T-helper 2 cell treated with Interferon-gamma antibody and Interleukin-4, amounts not matched to agents 5 μg/mL and 100 μg/mL, for 36 hours (primary cell): ENCODE measurements around the gene COA8.

ENCODE experiments used
- DNase-seq: peaks from one replicate; pipeline ENCODE4 v3.0.0; 2021; ENCODE audit warnings: low spot score
- H3K27ac Mint-ChIP-seq: one replicate; pipeline ENCODE4 v1.8.0; 2021; ENCODE audit warnings: mild to moderate bottlenecking, mixed read lengths
- H3K27me3 Mint-ChIP-seq: one replicate; pipeline ENCODE4 v1.8.0; 2021; ENCODE audit warnings: low read depth, mixed read lengths
- H3K36me3 Mint-ChIP-seq: one replicate; pipeline ENCODE4 v1.8.0; 2021; ENCODE audit warnings: low read depth, mixed read lengths
- H3K4me1 Mint-ChIP-seq: one replicate; pipeline ENCODE4 v1.8.0; 2021; ENCODE audit warnings: low read depth, mixed read lengths
- H3K4me3 Mint-ChIP-seq: one replicate; pipeline ENCODE4 v1.8.0; 2022; ENCODE audit warnings: mild to moderate bottlenecking, moderate library complexity, mixed read lengths
- H3K9me3 Mint-ChIP-seq: one replicate; pipeline ENCODE4 v1.8.0; 2021; ENCODE audit warnings: mixed read lengths

COA8 gene

GRCh38 chr14:103562429-103563225 lies at the start of gene COA8, which contains the start of gene BAG5:
Gene COA8, plus strand, starts transcription at chr14:103562960. Its CDS starts 42 bp downstream, at chr14:103563002.
Gene BAG5, minus strand, starts transcription at chr14:103562657. Its CDS starts 1,493 bp downstream, at chr14:103561164.
- Mint-ChIP-seq H3K36me3 (peaks cover 33% of the 10 kb centered on the region), H3K4me1 (peaks cover 38% of the 10 kb centered on the region)

GRCh38 chr14:103514596-103515421 lies 48.0 kb upstream of the COA8 start:
- Mint-ChIP-seq H3K36me3 (peaks cover 3% of the 10 kb centered on the region), H3K4me1 (peaks cover 9% of the 10 kb centered on the region), H3K4me3 (no peak overlapping the region), H3K27ac (no peak overlapping the region), H3K9me3 (no peaks in the 10 kb centered on the region), H3K27me3 (no peaks in the 10 kb centered on the region)
- no peak for DNase-seq

More at GRCh38 chr14:103562429-103563225, at the start of gene COA8, which contains the start of gene BAG5:
- Mint-ChIP-seq H3K27me3 (no peaks in the 10 kb centered on the region), H3K9me3 (no peaks in the 10 kb centered on the region), H3K4me3 (peak within 1 kb of the TSS; percentile 97), H3K27ac (peak within 1 kb of the TSS; percentile 92)
- DNase-seq = peak; percentile 89

GRCh38 chr14:103516426-103517173 lies 46.2 kb upstream of the COA8 start:
- H3K9me3 Mint-ChIP-seq = no peaks in the 10 kb centered on the region

GRCh38 chr14:103517174-103517566 lies 45.6 kb upstream of the COA8 start:
- no peaks in the 10 kb centered on the region for H3K9me3 Mint-ChIP-seq
- H3K4me3 Mint-ChIP-seq = no peak overlapping the region
- H3K27me3 Mint-ChIP-seq = peaks cover 2% of the 10 kb centered on the region
- H3K4me1 Mint-ChIP-seq = peaks cover 9% of the 10 kb centered on the region
- no peak overlapping the region for H3K27ac Mint-ChIP-seq
- peaks cover 3% of the 10 kb centered on the region for H3K36me3 Mint-ChIP-seq
- no peak for DNase-seq

More at GRCh38 chr14:103516426-103517173, 46.2 kb upstream of the COA8 start:
- no peak overlapping the region for H3K4me3 Mint-ChIP-seq
- H3K27me3 Mint-ChIP-seq = peaks cover 2% of the 10 kb centered on the region
- H3K4me1 Mint-ChIP-seq = peaks cover 9% of the 10 kb centered on the region
- no peak for DNase-seq
- H3K36me3 Mint-ChIP-seq = peaks cover 3% of the 10 kb centered on the region
- H3K27ac Mint-ChIP-seq = no peak overlapping the region

- peaks cover 9% of the 10 kb centered on the region for H3K4me1 Mint-ChIP-seq
- no peak overlapping the region for H3K27ac Mint-ChIP-seq
- no peak for DNase-seq
- H3K27me3 Mint-ChIP-seq = peaks cover 2% of the 10 kb centered on the region
- H3K4me3 Mint-ChIP-seq = no peak overlapping the region
- H3K9me3 Mint-ChIP-seq = no peaks in the 10 kb centered on the region
- H3K36me3 Mint-ChIP-seq = no peaks in the 10 kb centered on the region
Observed at GRCh38 chr14:103517721-103518421, 44.9 kb upstream of the COA8 start.

- H3K4me3 Mint-ChIP-seq = no peak overlapping the region
- no peak overlapping the region for H3K27ac Mint-ChIP-seq
- H3K4me1 Mint-ChIP-seq = peaks cover 9% of the 10 kb centered on the region
- no peaks in the 10 kb centered on the region for H3K9me3 Mint-ChIP-seq
- DNase-seq = no peak
- peaks cover 6% of the 10 kb centered on the region for H3K27me3 Mint-ChIP-seq
- H3K36me3 Mint-ChIP-seq = no peaks in the 10 kb centered on the region
Observed at GRCh38 chr14:103518422-103519042, 44.2 kb upstream of the COA8 start.

- no peaks in the 10 kb centered on the region for H3K36me3 Mint-ChIP-seq
- no peak for DNase-seq
- H3K9me3 Mint-ChIP-seq = no peaks in the 10 kb centered on the region
- no peak overlapping the region for H3K27ac Mint-ChIP-seq
- H3K4me1 Mint-ChIP-seq = peaks cover 9% of the 10 kb centered on the region
- peak overlapping the region; percentile 45 for H3K4me3 Mint-ChIP-seq
- H3K27me3 Mint-ChIP-seq = peaks cover 13% of the 10 kb centered on the region
Observed at GRCh38 chr14:103519043-103519836, 43.5 kb upstream of the COA8 start.

- Mint-ChIP-seq H3K9me3 (no peaks in the 10 kb centered on the region), H3K27me3 (peaks cover 18% of the 10 kb centered on the region), H3K36me3 (no peaks in the 10 kb centered on the region), H3K4me3 (no peak overlapping the region), H3K4me1 (peaks cover 9% of the 10 kb centered on the region), H3K27ac (no peak overlapping the region)
- DNase-seq = no peak
Observed at GRCh38 chr14:103519837-103520212, 42.9 kb upstream of the COA8 start.

GRCh38 chr14:103520269-103520656 lies 42.5 kb upstream of the COA8 start:
- Mint-ChIP-seq H3K4me3 (no peak overlapping the region), H3K27ac (no peak overlapping the region), H3K27me3 (peaks cover 18% of the 10 kb centered on the region), H3K36me3 (no peaks in the 10 kb centered on the region), H3K9me3 (no peaks in the 10 kb centered on the region), H3K4me1 (peaks cover 9% of the 10 kb centered on the region)
- DNase-seq = no peak

- peak overlapping the region; percentile 36 for H3K4me3 Mint-ChIP-seq
- H3K27me3 Mint-ChIP-seq = peaks cover 18% of the 10 kb centered on the region
- H3K36me3 Mint-ChIP-seq = no peaks in the 10 kb centered on the region
- no peak overlapping the region for H3K27ac Mint-ChIP-seq
- H3K9me3 Mint-ChIP-seq = no peaks in the 10 kb centered on the region
- peaks cover 9% of the 10 kb centered on the region for H3K4me1 Mint-ChIP-seq
- DNase-seq = peak; percentile 62
Observed at GRCh38 chr14:103520657-103521437, 41.9 kb upstream of the COA8 start.

GRCh38 chr14:103521438-103521950 lies 41.3 kb upstream of the COA8 start:
- Mint-ChIP-seq H3K4me3 (no peak overlapping the region), H3K4me1 (peaks cover 9% of the 10 kb centered on the region), H3K27ac (no peak overlapping the region), H3K9me3 (no peaks in the 10 kb centered on the region), H3K36me3 (no peaks in the 10 kb centered on the region), H3K27me3 (peaks cover 18% of the 10 kb centered on the region)
- DNase-seq = no peak
